Trophoblast cell (in vitro differentiated cells and primary cell): ENCODE results near the gene CBFA2T3.

Source experiments
- DNase-seq, 2 donors: peaks; one replicate each; pipeline ENCODE4 v3.0.0-alpha.2; 2016
- H2AFZ ChIP-seq: 2 replicates; pipeline ENCODE4 v1.6.1; 2013; ENCODE audit warnings: low read length, moderate library complexity, mild to moderate bottlenecking; ENCODE audit not compliant: insufficient read depth, poor library complexity
- H2AK5ac ChIP-seq: 2 replicates; pipeline ENCODE4 v1.6.1; 2013; ENCODE audit warnings: mild to moderate bottlenecking, low read length
- H2BK120ac ChIP-seq: 2 replicates; pipeline ENCODE4 v1.6.1; 2013; ENCODE audit warnings: low read length, mild to moderate bottlenecking, moderate library complexity; ENCODE audit not compliant: insufficient read depth, poor library complexity
- H2BK12ac ChIP-seq: 2 replicates; pipeline ENCODE4 v1.6.1; 2013; ENCODE audit warnings: mild to moderate bottlenecking, low read length, moderate library complexity
- H2BK5ac ChIP-seq: 2 replicates; pipeline ENCODE4 v1.6.1; 2013; ENCODE audit warnings: low read length, low read depth, moderate library complexity, mild to moderate bottlenecking; ENCODE audit not compliant: poor library complexity
- H3K14ac ChIP-seq: 2 replicates; pipeline ENCODE4 v1.6.1; 2013; ENCODE audit warnings: mild to moderate bottlenecking, low read length
- H3K18ac ChIP-seq: 2 replicates; pipeline ENCODE4 v1.6.1; 2013; ENCODE audit warnings: mild to moderate bottlenecking, low read length
- H3K23ac ChIP-seq: 2 replicates; pipeline ENCODE4 v1.6.1; 2013; ENCODE audit warnings: low read length
- H3K27ac ChIP-seq: 2 replicates; pipeline ENCODE4 v1.5.1; 2013; ENCODE audit warnings: low read depth, mild to moderate bottlenecking, inconsistent platforms, low read length, moderate library complexity
- H3K27me3 ChIP-seq: 2 replicates; pipeline ENCODE4 v1.6.1; 2013; ENCODE audit warnings: inconsistent platforms, mild to moderate bottlenecking, low read length, moderate library complexity; ENCODE audit not compliant: insufficient read depth
- H3K36me3 ChIP-seq, 2 experiments: 1 replicate in 1 of 2; 2 replicates in 1 of 2; pipeline ENCODE4 v1.6.1; 2013; ENCODE audit warnings: low read length in 2 of 2, mild to moderate bottlenecking in 2 of 2, moderate library complexity in 1 of 2; ENCODE audit not compliant: insufficient read depth in 2 of 2, control insufficient read depth in 1 of 2
- H3K4ac ChIP-seq: 2 replicates; pipeline ENCODE4 v1.6.1; 2013; ENCODE audit warnings: low read depth, mild to moderate bottlenecking, low read length, moderate library complexity
- H3K4me1 ChIP-seq, 2 experiments: 1 replicate in 1 of 2; 2 replicates in 1 of 2; pipeline ENCODE4 v1.6.1; 2013; ENCODE audit warnings: low read length in 2 of 2, mild to moderate bottlenecking in 2 of 2, moderate library complexity in 1 of 2; ENCODE audit not compliant: insufficient read depth in 2 of 2, control insufficient read depth in 1 of 2
- H3K4me2 ChIP-seq: 2 replicates; pipeline ENCODE4 v1.6.1; 2013; ENCODE audit warnings: inconsistent platforms, mild to moderate bottlenecking, low read length, moderate library complexity
- H3K4me3 ChIP-seq: 2 replicates; pipeline ENCODE4 v1.5.1; 2013; ENCODE audit warnings: mild to moderate bottlenecking, low read depth, low read length, inconsistent platforms
- H3K79me1 ChIP-seq: one replicate; pipeline ENCODE4 v1.6.1; 2013; ENCODE audit warnings: low read length
- H3K79me2 ChIP-seq: 2 replicates; pipeline ENCODE4 v1.6.1; 2013; ENCODE audit warnings: low read length, mild to moderate bottlenecking; ENCODE audit not compliant: control insufficient read depth, insufficient read depth, poor library complexity
- H3K9ac ChIP-seq: 2 replicates; pipeline ENCODE4 v1.6.1; 2013; ENCODE audit warnings: mild to moderate bottlenecking, low read length
- H3K9me3 ChIP-seq: 2 replicates; pipeline ENCODE4 v1.6.1; 2013; ENCODE audit warnings: low read depth, mild to moderate bottlenecking, control low read depth, inconsistent platforms, low read length; ENCODE audit not compliant: insufficient read depth
- H4K12ac ChIP-seq: 2 replicates; pipeline ENCODE4 v1.6.1; 2013; ENCODE audit warnings: low read depth, mild to moderate bottlenecking, low read length, moderate library complexity
- H4K8ac ChIP-seq: 2 replicates; pipeline ENCODE4 v1.6.1; 2013; ENCODE audit warnings: low read depth, mild to moderate bottlenecking, low read length, moderate library complexity
- H4K91ac ChIP-seq: one replicate; pipeline ENCODE4 v1.6.1; 2013; ENCODE audit warnings: low read depth, mild to moderate bottlenecking, low read length, moderate library complexity
- WGBS: extraction: QIAGEN DNeasy Blood & Tissue Kit; methylation state at CpG from one replicate; pipeline ENCODE4 v1.1.7; 2013; ENCODE audit warnings: missing lambda C conversion rate; ENCODE audit not compliant: insufficient read length, insufficient coverage; ENCODE audit errors: extremely low coverage; 5-methylcytosine and 5-hydroxymethylcytosine counted together

The CBFA2T3 gene

GRCh38 chr16:88842806-88843205 is 134.2 kb downstream of the CBFA2T3 start:
- no peaks in the 10 kb centered on the region for H3K27me3 ChIP-seq

GRCh38 chr16:88842308-88842756 is 134.7 kb downstream of the CBFA2T3 start:
- Histone ChIP-seq H3K79me2 (no peaks in the 10 kb centered on the region), H4K12ac (no peak overlapping the region), H3K79me1 (no peaks in the 10 kb centered on the region), H3K9me3 (no peaks in the 10 kb centered on the region), H3K23ac (no peak overlapping the region), H3K9ac (no peak overlapping the region), H3K4me2 (no peak overlapping the region), H2BK12ac (no peak overlapping the region), H2AFZ (no peak overlapping the region), H3K18ac (no peak overlapping the region), H4K91ac (no peak overlapping the region), H3K27me3 (no peaks in the 10 kb centered on the region), H3K14ac (no peak overlapping the region), H2AK5ac (no peak overlapping the region), H3K4me3 (no peak overlapping the region), H3K4ac (no peak overlapping the region), H3K36me3 (peaks cover 27 to 38% of the 10 kb centered on the region in 2 experiments), H3K4me1 (no peaks in the 10 kb centered on the region), H2BK5ac (no peak overlapping the region), H2BK120ac (no peak overlapping the region), H3K27ac (no peak overlapping the region), H4K8ac (no peak overlapping the region)
- no peak for DNase-seq
- no CpG with 5 or more reads among the region's 15 CpGs for WGBS

More at GRCh38 chr16:88842806-88843205, 134.2 kb downstream of the CBFA2T3 start:
- H3K4me2 ChIP-seq, result no peak overlapping the region
- WGBS, result no CpG with 5 or more reads among the region's 25 CpGs
- no peak overlapping the region for H3K18ac ChIP-seq
- no peak overlapping the region for H3K4me3 ChIP-seq
- H4K8ac ChIP-seq, result no peak overlapping the region
- H3K9me3 ChIP-seq, result no peaks in the 10 kb centered on the region
- H3K4me1 ChIP-seq, result no peaks in the 10 kb centered on the region
- H3K79me2 ChIP-seq, result no peaks in the 10 kb centered on the region
- H2AK5ac ChIP-seq, result no peak overlapping the region
- no peak overlapping the region for H2BK12ac ChIP-seq
- no peak overlapping the region for H4K12ac ChIP-seq
- H3K4ac ChIP-seq, result no peak overlapping the region
- no peak overlapping the region for H3K23ac ChIP-seq
- H3K14ac ChIP-seq, result no peak overlapping the region
- no peak for DNase-seq
- no peak overlapping the region for H2AFZ ChIP-seq
- H3K9ac ChIP-seq, result no peak overlapping the region
- no peak overlapping the region for H4K91ac ChIP-seq
- H2BK120ac ChIP-seq, result no peak overlapping the region
- H2BK5ac ChIP-seq, result no peak overlapping the region
- H3K36me3 ChIP-seq, result peaks cover 27 to 41% of the 10 kb centered on the region in 2 experiments
- H3K79me1 ChIP-seq, result no peaks in the 10 kb centered on the region
- no peak overlapping the region for H3K27ac ChIP-seq

- H2BK5ac ChIP-seq, result no peak overlapping the region
- H3K9me3 ChIP-seq, result no peaks in the 10 kb centered on the region
- no peak overlapping the region for H3K9ac ChIP-seq
- no peak overlapping the region for H3K18ac ChIP-seq
- H3K27me3 ChIP-seq, result no peaks in the 10 kb centered on the region
- no peak overlapping the region for H3K14ac ChIP-seq
- no peak overlapping the region for H3K4me3 ChIP-seq
- H3K36me3 ChIP-seq, result peaks cover 27 to 38% of the 10 kb centered on the region in 2 experiments
- no peak for DNase-seq
- no peak overlapping the region for H3K4ac ChIP-seq
- H2AFZ ChIP-seq, result no peak overlapping the region
- no peak overlapping the region for H3K27ac ChIP-seq
- H3K79me2 ChIP-seq, result no peaks in the 10 kb centered on the region
- no peak overlapping the region for H4K12ac ChIP-seq
- H3K4me2 ChIP-seq, result no peak overlapping the region
- no peaks in the 10 kb centered on the region for H3K79me1 ChIP-seq
- H2BK120ac ChIP-seq, result no peak overlapping the region
- no peak overlapping the region for H2BK12ac ChIP-seq
- no peak overlapping the region for H3K23ac ChIP-seq
- H4K91ac ChIP-seq, result no peak overlapping the region
- H4K8ac ChIP-seq, result no peak overlapping the region
- no peak overlapping the region for H2AK5ac ChIP-seq
- WGBS, result no CpG with 5 or more reads among the region's 40 CpGs
- H3K4me1 ChIP-seq, result no peaks in the 10 kb centered on the region
Observed at GRCh38 chr16:88841521-88842307, 135.3 kb downstream of the CBFA2T3 start.

- no peak overlapping the region for H3K27ac ChIP-seq
- H3K27me3 ChIP-seq, result no peaks in the 10 kb centered on the region
- WGBS, result no CpG with 5 or more reads among the region's 30 CpGs
- no peak overlapping the region for H3K4me3 ChIP-seq
- H3K36me3 ChIP-seq, result peaks cover 29 to 38% of the 10 kb centered on the region in 2 experiments
- no peak overlapping the region for H4K8ac ChIP-seq
- no peaks in the 10 kb centered on the region for H3K79me1 ChIP-seq
- no peak overlapping the region for H2BK12ac ChIP-seq
- H3K18ac ChIP-seq, result no peak overlapping the region
- H4K12ac ChIP-seq, result no peak overlapping the region
- no peak overlapping the region for H3K14ac ChIP-seq
- H3K4me2 ChIP-seq, result no peak overlapping the region
- H3K9me3 ChIP-seq, result no peaks in the 10 kb centered on the region
- H3K9ac ChIP-seq, result no peak overlapping the region
- no peak overlapping the region for H2BK120ac ChIP-seq
- no peaks in the 10 kb centered on the region for H3K79me2 ChIP-seq
- no peak overlapping the region for H3K23ac ChIP-seq
- no peak overlapping the region for H2AFZ ChIP-seq
- H3K4me1 ChIP-seq, result no peaks in the 10 kb centered on the region
- H2AK5ac ChIP-seq, result no peak overlapping the region
- DNase-seq, result no peak
- no peak overlapping the region for H4K91ac ChIP-seq
- H2BK5ac ChIP-seq, result no peak overlapping the region
- no peak overlapping the region for H3K4ac ChIP-seq
Observed at GRCh38 chr16:88840600-88841215, 136.3 kb downstream of the CBFA2T3 start.
